ENCODE results near the gene OR9Q1. TPM values are rescaled to one million over a fixed set of nuclear protein-coding genes. Genes with fewer than 3 reads are reported as not detected.
A peak's percentile ranks its signal among the peaks of the same experiment; 100 is the strongest.

The OR9Q1 gene
- total RNA-seq, 2 donors from 2014 or later, result not detected

DNA sequence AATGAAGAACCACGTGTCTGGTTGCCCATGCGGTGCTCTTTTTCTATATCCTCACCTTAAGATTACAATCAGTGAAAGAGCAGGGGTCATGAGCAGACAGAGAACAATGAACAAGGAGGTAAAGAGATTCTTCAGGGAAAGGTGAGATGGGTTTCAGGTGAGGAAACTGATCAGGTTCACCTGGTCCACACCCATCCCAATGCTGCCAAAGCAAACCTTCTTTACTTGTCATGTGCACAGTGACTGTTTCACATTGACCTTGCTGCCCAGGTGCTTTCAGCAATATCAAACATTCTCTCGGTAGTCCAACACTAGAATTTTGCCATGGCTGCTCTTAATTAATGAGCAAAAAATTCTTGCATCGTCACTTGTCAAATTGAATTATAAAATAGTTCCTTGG, 140.7 kb downstream of the OR9Q1 start:
- peak overlapping the region in 1 of 4 donors; percentile 37 for H3K27ac ChIP-seq
- ATAC-seq (no peak), DNase-seq (no peak)
- intact Hi-C loops (cut with DNase I), result no loop called here
- TF ChIP-seq POLR2A (IDR thresholded peaks at IDR 0.05) (no peak), CTCF (IDR thresholded peaks at IDR 0.05) (no peak)
- H3K4me3 ChIP-seq, result no peak overlapping the region
- H3K36me3 ChIP-seq (replicated peaks in 1 of 2; ENCODE audit: insufficient read depth in 1 of 2, low read depth in 2 of 2), result no peaks in the 10 kb centered on the region
- H3K4me1 ChIP-seq, result peaks cover 8% of the 10 kb centered on the region
- 39 to 44% methylated on average over 4 of the region's 4 CpGs for WGBS, 2 donors
- H3K27me3 ChIP-seq, result no peaks in the 10 kb centered on the region
- H3K9me3 ChIP-seq, result no peaks in the 10 kb centered on the region

- Histone ChIP-seq H3K27ac (peak overlapping the region in 2 of 4 donors; percentile 33 to 37), H3K27me3 (no peaks in the 10 kb centered on the region), H3K4me1 (peaks cover 8% of the 10 kb centered on the region), H3K4me3 (no peak overlapping the region), H3K9me3 (no peaks in the 10 kb centered on the region), H3K36me3 (replicated peaks in 1 of 2; ENCODE audit: insufficient read depth in 1 of 2, low read depth in 2 of 2) (no peaks in the 10 kb centered on the region)
- WGBS, 2 donors, result 30 to 35% methylated on average over 1 of the region's 1 CpG
- intact Hi-C loops (cut with DNase I), result no loop called here
- DNase-seq (no peak), ATAC-seq (no peak)
- TF ChIP-seq POLR2A (IDR thresholded peaks at IDR 0.05) (no peak), CTCF (IDR thresholded peaks at IDR 0.05) (no peak)
Observed at GRCh38 chr11:58164990-58165389, 141.3 kb downstream of the OR9Q1 start.

DNA sequence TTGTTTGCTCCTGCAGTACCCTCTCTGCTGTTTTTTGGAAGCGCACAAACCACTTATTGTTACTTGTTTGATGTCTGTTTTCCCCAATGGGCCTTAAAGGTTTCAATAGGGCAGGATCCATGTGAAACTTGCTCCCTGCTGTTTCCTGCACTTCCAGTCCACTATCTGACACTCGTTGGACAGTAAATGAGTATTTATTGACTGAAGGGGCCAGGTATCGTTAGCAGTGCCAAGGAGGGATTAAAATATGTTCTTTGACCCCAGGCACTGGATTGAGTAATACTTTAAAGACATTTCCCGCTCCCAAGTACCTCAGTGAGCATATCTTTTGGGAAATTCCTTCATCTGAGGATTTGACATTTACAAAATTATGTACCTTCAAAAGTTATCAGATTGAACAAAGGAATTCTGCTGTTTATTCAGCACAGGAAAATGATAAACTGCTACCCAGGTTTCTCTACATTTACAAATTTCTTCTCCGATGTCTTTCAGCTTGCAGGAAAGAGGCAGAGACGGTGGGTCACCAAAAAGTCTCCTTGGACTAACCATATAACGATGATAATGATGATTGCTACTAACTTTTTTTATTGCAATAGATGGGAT, 141.9 kb downstream of the OR9Q1 start:
- WGBS, 2 donors, result 34 to 39% methylated on average over 7 of the region's 7 CpGs
- intact Hi-C loops (cut with DNase I), result no loop called here
- Histone ChIP-seq H3K4me3 (no peak overlapping the region), H3K9me3 (no peaks in the 10 kb centered on the region), H3K36me3 (replicated peaks in 1 of 2; ENCODE audit: insufficient read depth in 1 of 2, low read depth in 2 of 2) (no peaks in the 10 kb centered on the region), H3K4me1 (peaks cover 8% of the 10 kb centered on the region), H3K27me3 (no peaks in the 10 kb centered on the region), H3K27ac (peak overlapping the region in 2 of 4 donors; percentile 33 to 37)
- no peak for TF ChIP-seq POLR2A (IDR thresholded peaks at IDR 0.05)
- no peak for TF ChIP-seq CTCF (IDR thresholded peaks at IDR 0.05)
- ATAC-seq (no peak), DNase-seq (no peak)

- no peak for TF ChIP-seq POLR2A (IDR thresholded peaks at IDR 0.05)
- TF ChIP-seq CTCF (IDR thresholded peaks at IDR 0.05), result no peak
Observed at GRCh38 chr11:58177409-58178054, 153.9 kb downstream of the OR9Q1 start.

DNA sequence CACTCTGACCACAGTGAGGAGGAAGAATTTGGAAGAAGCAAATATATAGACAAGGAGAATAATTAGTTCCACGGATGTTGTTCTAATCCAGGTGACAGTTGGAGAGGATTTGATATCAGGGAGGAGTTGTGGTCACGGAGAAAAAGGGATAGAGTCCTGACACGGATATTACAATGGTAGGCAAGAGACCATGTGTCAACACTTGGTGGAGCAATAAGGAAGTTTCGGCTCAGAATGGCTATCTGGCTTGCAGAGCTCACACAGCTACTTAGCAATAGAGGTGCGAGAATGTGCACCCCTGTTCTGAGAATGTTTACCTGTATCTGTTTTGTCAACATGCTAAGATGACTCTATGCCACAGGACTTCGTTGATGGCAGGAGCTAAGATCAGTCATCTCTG, 154.8 kb downstream of the OR9Q1 start:
- no peaks in the 10 kb centered on the region for H3K27me3 ChIP-seq
- H3K9me3 ChIP-seq, result no peaks in the 10 kb centered on the region
- ATAC-seq (no peak), DNase-seq (no peak)
- TF ChIP-seq CTCF (IDR thresholded peaks at IDR 0.05), result no peak
- TF ChIP-seq POLR2A (IDR thresholded peaks at IDR 0.05), result no peak
- no peak overlapping the region for H3K4me3 ChIP-seq
- no peaks in the 10 kb centered on the region for H3K4me1 ChIP-seq
- intact Hi-C loops (cut with DNase I), result no loop called here
- H3K36me3 ChIP-seq (replicated peaks in 1 of 2; ENCODE audit: insufficient read depth in 1 of 2, low read depth in 2 of 2), result no peaks in the 10 kb centered on the region
- 77 to 82% methylated on average over 6 of the region's 6 CpGs for WGBS, 2 donors
- no peak overlapping the region for H3K27ac ChIP-seq

More at GRCh38 chr11:58177409-58178054, 153.9 kb downstream of the OR9Q1 start:
- DNase-seq, result no peak
- Histone ChIP-seq H3K27ac (no peak overlapping the region), H3K4me3 (no peak overlapping the region), H3K27me3 (no peaks in the 10 kb centered on the region), H3K9me3 (no peaks in the 10 kb centered on the region), H3K36me3 (replicated peaks in 1 of 2; ENCODE audit: insufficient read depth in 1 of 2, low read depth in 2 of 2) (no peaks in the 10 kb centered on the region), H3K4me1 (no peaks in the 10 kb centered on the region)
- 54 to 59% methylated on average over 5 of the region's 5 CpGs for WGBS, 2 donors
- ATAC-seq, result no peak
- intact Hi-C loops (cut with DNase I), result no loop called here
